ENCODE data around the gene USP2. TPM values are rescaled to one million over a fixed set of nuclear protein-coding genes. Genes with fewer than 3 reads are reported as not detected.

The USP2 gene
- 0.35 to 0.49 TPM (median 0.46 TPM) in 3 replicates for polyA plus RNA-seq
- 8.9 TPM for polyA plus RNA-seq (2011; ENCODE audit: low read depth)
- 0.27 and 0.29 TPM in 2 replicates for polyA plus RNA-seq (2011; cell fraction: cytosol; rRNA removed)
- 0.62 and 0.80 TPM in 2 replicates for polyA plus RNA-seq (2011; cell fraction: nucleus; rRNA removed)
- polyA plus RNA-seq (2012; ENCODE audit: low replicate concordance): 0.44 and 12.1 TPM in 2 replicates
- 0.49 to 1.2 TPM (median 0.79 TPM) in 3 replicates for polyA minus RNA-seq
- polyA minus RNA-seq (2011; cell fraction: cytosol; rRNA and poly(A)+ RNA removed): not detected
- polyA minus RNA-seq (2011; cell fraction: nucleus; rRNA and poly(A)+ RNA removed): 0.84 and 1.0 TPM in 2 replicates

- H3K27me3 ChIP-seq (ENCODE audit: control insufficient read depth, extremely low read depth, insufficient read depth, low read length): peaks cover 3% of the 10 kb centered on the region
- TF ChIP-seq CTCF (optimal IDR thresholded peaks at IDR 0.05 in 1 of 3, IDR thresholded peaks at IDR 0.05 in 1 of 3, conservative IDR thresholded peaks at IDR 0.05 in 1 of 3; ENCODE audit: extremely low read depth in 1 of 3, insufficient read depth in 2 of 3, low read length in 3 of 3) (peak; percentile 73 to 93 (median 85)), EZH2 (IDR thresholded peaks at IDR 0.05; ENCODE audit: low read length) (no peak)
- peak within 1 kb of the TSS; percentile 96 for H3K4me2 ChIP-seq (ENCODE audit: control insufficient read depth, extremely low read depth, insufficient read depth, low read depth, low read length)
- dilution Hi-C loops (cut with MboI; ENCODE audit: extremely low pct_ligation_motif_present, low sequenced_read_pairs): no loop called here
- no peaks in the 10 kb centered on the region for H3K79me2 ChIP-seq (ENCODE audit: control insufficient read depth, insufficient read depth, low read length)
- H3K9ac ChIP-seq (ENCODE audit: control insufficient read depth, extremely low read depth, insufficient read depth, low read length): peak within 1 kb of the TSS; percentile 74
- H3K4me1 ChIP-seq (ENCODE audit: control insufficient read depth, extremely low read depth, insufficient read depth, low read length): peaks cover 30% of the 10 kb centered on the region
- peak within 1 kb of the TSS; percentile 65 for H3K27ac ChIP-seq (ENCODE audit: control insufficient read depth, insufficient read depth, low read length)
- peak within 1 kb of the TSS; percentile 37 to 75 (median 64) for H3K4me3 ChIP-seq (ENCODE audit: control insufficient read depth in 2 of 3, extremely low read depth in 1 of 3, insufficient read depth in 2 of 3, low read depth in 1 of 3, low read length in 3 of 3)
- H3K9me3 ChIP-seq (ENCODE audit: control insufficient read depth, low read depth, low read length): no peaks in the 10 kb centered on the region
- peak; percentile 89 for DNase-seq (ENCODE audit: low read depth, low spot score)
- peaks cover 2% of the 10 kb centered on the region for H3K9me1 ChIP-seq (ENCODE audit: control insufficient read depth, extremely low read depth, insufficient read depth, low read length)
- H4K20me1 ChIP-seq (ENCODE audit: control insufficient read depth, extremely low read depth, insufficient read depth, low read length): no peaks in the 10 kb centered on the region
- H2AFZ ChIP-seq (ENCODE audit: control insufficient read depth, low read length): peak within 1 kb of the TSS; percentile 85
- H3K36me3 ChIP-seq (ENCODE audit: control insufficient read depth in 2 of 2, extremely low read depth in 1 of 2, insufficient read depth in 2 of 2, low read length in 2 of 2): no peaks in the 10 kb centered on the region
- FAIRE-seq: peak; percentile 52
These were observed at the start of gene USP2 for GRCh38 chr11:119381181-119381988. Gene USP2, minus strand, starts transcription at chr11:119381690. Its CDS starts 8,210 bp downstream, at chr11:119373480.

GRCh38 chr11:119427279-119427678 is 45.8 kb upstream of the USP2 start:
- Histone ChIP-seq H2AFZ (ENCODE audit: control insufficient read depth, low read length) (no peak overlapping the region), H3K36me3 (ENCODE audit: control insufficient read depth in 2 of 2, extremely low read depth in 1 of 2, insufficient read depth in 2 of 2, low read length in 2 of 2) (no peaks in the 10 kb centered on the region), H3K9me1 (ENCODE audit: control insufficient read depth, extremely low read depth, insufficient read depth, low read length) (no peaks in the 10 kb centered on the region), H3K4me2 (ENCODE audit: control insufficient read depth, extremely low read depth, insufficient read depth, low read depth, low read length) (no peak overlapping the region), H3K79me2 (ENCODE audit: control insufficient read depth, insufficient read depth, low read length) (no peaks in the 10 kb centered on the region), H4K20me1 (ENCODE audit: control insufficient read depth, extremely low read depth, insufficient read depth, low read length) (no peaks in the 10 kb centered on the region), H3K9ac (ENCODE audit: control insufficient read depth, extremely low read depth, insufficient read depth, low read length) (no peak overlapping the region), H3K9me3 (ENCODE audit: control insufficient read depth, low read depth, low read length) (no peaks in the 10 kb centered on the region), H3K27ac (ENCODE audit: control insufficient read depth, insufficient read depth, low read length) (no peak overlapping the region), H3K4me3 (ENCODE audit: control insufficient read depth in 2 of 3, extremely low read depth in 1 of 3, insufficient read depth in 2 of 3, low read depth in 1 of 3, low read length in 3 of 3) (no peak overlapping the region), H3K27me3 (ENCODE audit: control insufficient read depth, extremely low read depth, insufficient read depth, low read length) (peaks cover 19% of the 10 kb centered on the region), H3K4me1 (ENCODE audit: control insufficient read depth, extremely low read depth, insufficient read depth, low read length) (peaks cover 2% of the 10 kb centered on the region)
- FAIRE-seq (no peak), DNase-seq (ENCODE audit: low read depth, low spot score) (no peak)
- TF ChIP-seq CTCF (optimal IDR thresholded peaks at IDR 0.05 in 1 of 3, IDR thresholded peaks at IDR 0.05 in 1 of 3, conservative IDR thresholded peaks at IDR 0.05 in 1 of 3; ENCODE audit: extremely low read depth in 1 of 3, insufficient read depth in 2 of 3, low read length in 3 of 3): no peak
- no peak for TF ChIP-seq EZH2 (IDR thresholded peaks at IDR 0.05; ENCODE audit: low read length)
- dilution Hi-C loops (cut with MboI; ENCODE audit: extremely low pct_ligation_motif_present, low sequenced_read_pairs): no loop called here
